Hematopoietic multipotent progenitor cell (in vitro differentiated cells): Measurements from ENCODE around the gene DUS2. TPM values are rescaled to one million over a fixed set of nuclear protein-coding genes. Genes with fewer than 3 reads are reported as not detected.
"Not testable (repeated sequence)": the region's sequence is repeated elsewhere in the genome, so short reads cannot be mapped to it uniquely, and the experiment has no call there.

Experiments used
- DNase-seq, 3 donors: peaks; one replicate each; pipeline ENCODE4 v3.0.0-alpha.2; 2011 to 2015; ENCODE audit warnings: low read depth in 2 of 3, low spot score in 2 of 3
- small RNA-seq: library from RNA; depleted of rRNA; stranded (forward); fragments of <200 nt; gene quantifications from one replicate; pipeline ENCODE3, GENCODE V24; 2012
- total RNA-seq: library from RNA; depleted of rRNA; stranded (reverse); fragments of >200 nt; gene quantifications from one replicate; pipeline ENCODE4 v1.2.3, GENCODE V29; 2012

The DUS2 gene
- total RNA-seq, 1 donor, result 15.1 TPM

GRCh38 chr16:68115851-68116250 lies 92.8 kb downstream of the DUS2 start:
- no peak for DNase-seq

DNA sequence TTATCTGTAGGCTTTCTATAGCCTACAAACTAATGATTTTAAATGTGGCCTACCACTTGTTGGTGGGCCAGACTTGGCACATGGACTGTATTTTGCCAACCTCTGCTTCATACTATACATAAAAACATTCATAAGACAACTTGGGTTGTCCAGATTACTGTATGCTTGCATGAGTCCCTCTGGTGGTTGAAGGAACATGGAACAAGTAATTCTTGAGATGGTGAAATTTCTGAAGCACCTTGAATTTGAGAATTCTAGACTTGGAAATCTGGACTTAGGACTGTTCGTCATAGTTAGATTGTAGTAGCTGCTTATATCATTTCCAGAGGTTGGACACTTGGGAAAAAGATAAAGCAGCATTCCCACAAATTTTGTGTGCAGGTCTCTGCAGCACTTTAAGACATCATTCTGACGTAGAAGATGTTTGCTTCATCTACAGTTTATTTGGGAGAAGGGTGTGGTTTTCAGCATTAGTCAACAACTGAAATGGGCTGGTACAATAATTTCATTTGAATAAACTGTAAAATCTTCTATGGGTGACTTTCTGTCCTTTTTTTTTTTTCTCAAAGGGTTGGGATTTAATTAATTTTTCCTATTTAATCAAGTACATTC lies 93.3 kb downstream of the DUS2 start:
- peak in 2 of 3 donors; percentile 37 to 64 for DNase-seq

- DNase-seq, result no peak
These were observed 94.8 kb downstream of the DUS2 start for GRCh38 chr16:68117884-68118283.

GRCh38 chr16:68118954-68119353 lies 95.9 kb downstream of the DUS2 start:
- DNase-seq, result not testable (repeated sequence)

DNA sequence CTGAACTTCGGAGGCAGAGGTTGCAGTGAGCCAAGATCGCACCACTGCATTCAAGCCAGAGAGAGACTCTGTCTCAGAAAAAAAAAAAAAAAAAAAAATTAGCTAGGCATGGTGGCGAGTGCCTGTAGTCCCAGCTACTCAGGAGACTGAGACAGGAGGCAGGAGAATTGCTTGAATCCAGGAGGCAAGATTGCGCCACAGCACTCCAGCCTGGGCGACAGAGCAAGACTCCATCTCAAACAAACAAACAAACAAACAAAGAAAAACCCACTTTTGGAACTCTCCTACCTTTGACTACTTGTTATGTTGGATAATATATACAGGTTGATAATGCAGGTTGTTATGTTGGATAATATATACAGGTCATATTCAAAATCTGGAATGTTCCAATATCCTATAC lies 97.4 kb downstream of the DUS2 start:
- not testable (repeated sequence) for DNase-seq

DNA sequence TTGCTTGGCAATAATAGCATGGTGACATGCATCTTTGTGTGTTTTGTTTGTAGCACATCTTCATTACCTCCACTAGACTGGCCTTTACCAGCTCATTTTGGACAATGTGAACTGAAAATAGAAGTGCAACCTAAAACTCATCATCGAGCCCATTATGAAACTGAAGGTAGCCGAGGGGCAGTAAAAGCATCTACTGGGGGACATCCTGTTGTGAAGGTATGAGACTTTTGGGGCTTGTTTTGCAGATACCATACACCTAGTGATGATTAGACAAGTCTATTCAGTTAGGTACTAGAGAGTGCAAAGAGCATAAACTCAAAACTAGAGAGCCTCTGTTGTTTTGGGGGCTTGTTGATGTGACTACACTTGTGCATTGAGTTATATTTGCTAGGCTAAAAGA lies 103.3 kb downstream of the DUS2 start:
- DNase-seq, result no peak

GRCh38 chr16:68128577-68129305 lies 105.7 kb downstream of the DUS2 start:
- DNase-seq, result no peak

Small RNAs within 50 kb of the gene (small RNA-seq; reads per million reads assigned to genes)
- gene RF00019 (not detected), gene RNU6-359P (not detected)

Other genes with a start within 250 kb of the DUS2 start
- 13.7 TPM for gene RANBP10, start 216.7 kb upstream of the DUS2 start, total RNA-seq
- 0.54 TPM for gene TSNAXIP1, start 216.4 kb upstream of the DUS2 start, total RNA-seq
- gene THAP11, start 181.0 kb upstream of the DUS2 start, total RNA-seq, result 71.6 TPM
- gene NUTF2, start 176.4 kb upstream of the DUS2 start, total RNA-seq, result 146 TPM
- 40.9 TPM for gene CENPT, start 175.6 kb upstream of the DUS2 start, total RNA-seq
- gene EDC4, start 150.2 kb upstream of the DUS2 start, total RNA-seq, result 112 TPM
- 0.27 TPM for gene NRN1L, start 138.4 kb upstream of the DUS2 start, total RNA-seq
- gene PSKH1, start 130.0 kb upstream of the DUS2 start, total RNA-seq, result 37.4 TPM
- gene CTRL, start 91.4 kb upstream of the DUS2 start, total RNA-seq, result 2.2 TPM
- gene PSMB10, start 86.4 kb upstream of the DUS2 start, total RNA-seq, result 281 TPM
- 3.5 TPM for gene LCAT, start 79.2 kb upstream of the DUS2 start, total RNA-seq
- gene SLC12A4, start 54.6 kb upstream of the DUS2 start, total RNA-seq, result 28.0 TPM
- 10.5 TPM for gene DPEP3, start 42.8 kb upstream of the DUS2 start, total RNA-seq
- 55.2 TPM for gene DPEP2, start 23.8 kb upstream of the DUS2 start, total RNA-seq
- gene DPEP2NB, start 7.4 kb upstream of the DUS2 start, total RNA-seq, result under 0.01 TPM
- gene DDX28, start 52 bp upstream of the DUS2 start, total RNA-seq, result 32.6 TPM
- gene NFATC3, start 62.1 kb downstream of the DUS2 start, total RNA-seq, result 52.2 TPM
- gene ESRP2, start 212.8 kb downstream of the DUS2 start, total RNA-seq, result 0.27 TPM
- gene PLA2G15, start 222.1 kb downstream of the DUS2 start, total RNA-seq, result 32.9 TPM
- gene SLC7A6, start 241.2 kb downstream of the DUS2 start, total RNA-seq, result 41.2 TPM